ENCODE data around the gene UNC79.

DNA sequence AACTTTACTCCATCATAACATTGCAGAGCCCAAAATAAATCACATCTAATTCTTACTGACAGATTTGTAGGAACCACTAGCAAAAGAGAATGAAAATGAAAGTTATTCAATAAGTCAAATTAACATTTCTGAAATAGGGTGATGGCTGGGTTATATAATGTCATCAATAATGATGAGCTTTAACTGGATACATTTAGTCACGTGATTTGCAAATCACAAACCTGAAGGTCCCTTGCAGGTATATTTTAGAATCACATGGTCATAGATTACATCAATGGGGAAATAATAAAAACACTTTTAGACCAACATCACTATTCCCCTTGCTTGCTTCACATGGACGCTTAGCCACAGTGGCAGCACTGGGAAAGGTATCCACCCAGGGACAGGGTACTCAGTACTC is 270.8 kb downstream of the UNC79 start:
- TF ChIP-seq RBBP5 (conservative IDR thresholded peaks at IDR 0.05), result no peak
- no peak for TF ChIP-seq POLR2AphosphoS5 (IDR thresholded peaks at IDR 0.05; ENCODE audit: low read length)
- TF ChIP-seq RCOR1 (conservative IDR thresholded peaks at IDR 0.05; ENCODE audit: low read depth, low read length), result no peak
